Right ventricle myocardium inferior (tissue), 1 donor: ENCODE measurements around the gene GOLGA6L4. TPM values are rescaled to one million over a fixed set of nuclear protein-coding genes. Genes with fewer than 3 reads are reported as not detected.
"Not testable (repeated sequence)": the region's sequence is repeated elsewhere in the genome, so short reads cannot be mapped to it uniquely, and the experiment has no call there.

Experiments used
- ATAC-seq: fragments of 200-7000 bp; cut with Tn5 transposase; one replicate; pipeline ENCODE4 v1.9.1; 2020; ENCODE audit warnings: mild to moderate bottlenecking, moderate library complexity
- DNase-seq: peaks from one replicate; pipeline ENCODE4 v3.0.0; 2021; ENCODE audit errors: missing footprints
- intact Hi-C: fragments of 100-400 bp; cut with DNase I; formaldehyde crosslinking; loops from one replicate; pipeline ENCODE4 v1.11.0; 2022
- long read RNA-seq: library from polyadenylated mRNA; unstranded; transcript quantifications from one replicate; pipeline ENCODE4 v2.0.0, GENCODE V29; 2021
- total RNA-seq: library from RNA; stranded (reverse); fragmentation: NEBNext Ultra II Directional; extraction: Animal tissue kit (Norgen Biotek cat#: 25700); gene quantifications from one replicate; pipeline ENCODE4 v1.2.1, GENCODE V29; 2021
- donor health status: DM: no; HTN: yes; CAD: no; lungs with severe emphysema.

The GOLGA6L4 gene, protein sequence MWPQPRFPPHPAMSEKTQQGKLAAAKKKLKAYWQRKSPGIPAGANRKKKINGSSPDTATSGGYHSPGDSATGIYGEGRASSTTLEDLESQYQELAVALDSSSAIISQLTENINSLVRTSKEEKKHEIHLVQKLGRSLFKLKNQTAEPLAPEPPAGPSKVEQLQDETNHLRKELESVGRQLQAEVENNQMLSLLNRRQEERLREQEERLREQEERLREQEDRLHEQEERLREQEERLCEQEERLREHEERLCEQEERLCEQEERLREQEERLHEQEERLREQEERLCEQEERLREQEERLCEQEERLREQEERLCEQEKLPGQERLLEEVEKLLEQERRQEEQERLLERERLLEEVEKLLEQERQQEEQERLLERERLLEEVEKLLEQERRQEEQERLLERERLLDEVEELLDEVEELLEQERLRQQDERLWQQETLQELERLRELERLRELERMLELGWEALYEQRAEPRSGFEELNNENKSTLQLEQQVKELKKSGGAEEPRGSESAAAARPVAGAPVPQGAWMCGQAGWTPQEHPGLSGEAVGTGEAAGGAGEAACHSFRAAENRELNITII
- total RNA-seq = 0.57 TPM
- long read RNA-seq = 0 reads

GRCh38 chr15:84235573-84235972, at the start of gene GOLGA6L4:
Gene GOLGA6L4, plus strand, starts transcription at chr15:84235773. Its CDS starts 62 bp downstream, at chr15:84235835.
- ATAC-seq, DNase-seq, intact Hi-C loops: not testable (repeated sequence)

DNA sequence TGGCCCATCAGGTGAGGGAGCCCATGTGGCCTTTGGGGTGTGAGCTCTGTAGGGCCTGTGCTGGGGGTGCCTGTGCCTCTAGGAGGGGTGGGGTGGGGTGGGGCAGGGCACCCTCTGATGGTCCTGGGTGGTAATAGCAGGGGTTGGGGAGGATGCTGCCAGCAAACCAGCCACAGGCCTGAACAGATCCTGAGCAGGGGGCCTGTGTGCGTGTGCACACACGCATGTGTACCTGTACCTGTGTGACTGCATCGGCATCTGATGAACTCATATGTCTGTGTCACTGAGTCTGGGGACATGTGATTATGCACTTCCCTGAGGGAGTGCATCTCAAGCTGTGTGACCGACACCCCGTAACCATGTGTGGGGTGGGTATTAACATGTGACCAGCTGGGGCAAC, 42.6 kb upstream of the GOLGA6L4 start:
- ATAC-seq, intact Hi-C loops, DNase-seq: not testable (repeated sequence)

DNA sequence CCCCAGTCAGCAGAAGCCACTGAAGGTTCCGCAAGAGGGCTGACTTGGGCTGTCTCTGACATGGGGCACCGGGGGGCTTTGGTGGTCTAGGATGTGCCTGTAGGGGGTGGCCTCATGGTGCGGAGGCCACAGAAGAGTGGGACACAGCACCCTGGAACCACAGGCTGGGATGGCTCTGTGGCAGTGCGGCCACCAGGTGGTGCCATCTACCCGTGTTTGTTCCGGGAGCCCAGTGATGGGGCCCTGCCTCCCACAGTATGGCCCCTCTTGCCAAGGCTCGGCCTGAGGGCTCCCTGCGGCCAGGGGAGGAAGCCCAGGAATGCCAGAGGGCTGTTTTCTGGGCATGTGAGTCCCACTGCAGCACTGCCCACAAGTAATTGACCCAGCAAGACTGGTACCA, 40.0 kb upstream of the GOLGA6L4 start:
- DNase-seq, intact Hi-C loops: not testable (repeated sequence)
- ATAC-seq = peak; percentile 84

GRCh38 chr15:84196530-84197188, 38.9 kb upstream of the GOLGA6L4 start:
- intact Hi-C loops, DNase-seq: not testable (repeated sequence)
- peak; percentile 75 for ATAC-seq

DNA sequence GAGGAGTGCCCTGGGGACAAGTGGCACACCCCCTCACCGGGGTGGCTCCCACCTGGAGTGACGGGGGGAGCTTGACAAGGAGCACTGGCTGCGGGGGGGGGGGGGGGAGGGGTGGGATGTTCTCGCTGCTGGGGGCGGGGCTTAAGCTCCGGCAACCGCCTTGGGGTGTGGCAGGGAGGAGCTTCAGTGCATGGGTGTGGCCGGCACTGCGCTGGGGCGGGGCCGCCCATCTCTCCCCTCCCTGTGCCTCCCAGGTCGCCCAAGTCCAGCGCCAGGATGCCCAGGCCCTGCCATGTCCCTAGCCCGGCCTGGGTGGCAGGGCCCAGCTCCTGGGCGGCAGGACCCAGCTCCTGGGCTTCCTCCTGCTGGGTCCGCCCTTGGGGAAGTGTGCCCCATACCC, 35.7 kb upstream of the GOLGA6L4 start:
- ATAC-seq, intact Hi-C loops, DNase-seq: not testable (repeated sequence)

- DNase-seq, ATAC-seq, intact Hi-C loops: not testable (repeated sequence)
Measured at GRCh38 chr15:84246441-84246840, 10.9 kb downstream of the GOLGA6L4 start.
